ENCODE measurements around the gene ISY1. TPM values are rescaled to one million over a fixed set of nuclear protein-coding genes. Genes with fewer than 3 reads are reported as not detected.
A peak's percentile ranks its signal among the peaks of the same experiment; 100 is the strongest.
"Not testable (repeated sequence)": the region's sequence is repeated elsewhere in the genome, so short reads cannot be mapped to it uniquely, and the experiment has no call there.

The ISY1 gene
- total RNA-seq (2014; rRNA removed; shearing (Covaris generic)): 34.9 and 36.3 TPM in 2 replicates
- 19.2 and 22.6 TPM in 2 replicates for polyA plus RNA-seq (2015; cell fraction: cytosol; rRNA removed)
- polyA plus RNA-seq (2015; cell fraction: nucleus; rRNA removed): 4.7 and 11.1 TPM in 2 replicates

DNA sequence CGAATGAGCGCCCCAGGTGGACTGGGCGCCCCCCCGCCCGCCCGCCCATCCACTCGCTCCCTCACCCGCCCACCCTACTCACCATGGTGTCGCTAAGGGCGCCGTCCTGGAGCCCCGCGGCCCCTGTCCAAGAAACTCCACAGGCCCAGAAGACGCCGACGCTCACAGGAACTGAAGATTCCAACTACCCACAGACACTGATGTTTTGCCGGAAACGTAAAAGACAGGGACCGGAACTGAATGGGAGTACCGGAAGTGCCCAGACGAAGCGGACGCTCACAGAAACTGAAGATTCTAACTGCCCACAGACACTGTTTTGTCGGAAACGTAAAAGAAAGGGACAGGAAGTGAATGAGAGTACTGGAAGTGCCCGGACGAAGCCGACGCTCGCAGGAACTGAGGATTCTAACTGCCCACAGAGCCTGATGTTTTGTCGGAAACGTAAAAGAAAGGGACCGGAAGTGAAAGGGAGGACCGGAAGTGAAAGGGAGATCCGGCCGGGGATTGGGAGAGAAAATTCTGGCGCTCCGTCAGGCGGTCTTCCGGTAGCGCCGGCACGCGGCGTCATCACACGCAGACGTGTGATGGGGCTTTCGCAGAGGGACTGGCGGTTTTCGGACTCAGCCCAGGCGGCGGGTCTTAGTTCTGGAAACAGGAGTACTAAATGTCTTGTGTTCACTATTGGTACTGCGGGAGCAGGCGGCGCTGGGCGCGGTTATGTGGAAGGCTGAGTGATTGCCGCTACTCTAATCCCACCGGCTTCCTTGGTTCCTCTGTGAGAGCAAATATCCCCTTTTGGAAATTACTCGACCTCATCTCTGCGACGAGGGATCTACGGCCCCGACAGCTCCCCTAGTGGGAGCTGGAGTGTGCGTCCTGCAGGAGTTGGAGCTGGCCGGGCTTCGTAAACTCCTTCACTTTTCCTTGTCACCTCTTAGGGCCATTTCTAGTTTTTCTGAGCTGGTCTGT lies at the start of gene ISY1:
Gene ISY1, minus strand, starts transcription at position 173 of the 969 bp plus-strand sequence. Its CDS starts 88 bp downstream, at position 85.
- DNase-seq (ENCODE audit: low read depth, low spot score): peak; percentile 97
- in situ Hi-C loops (cut with HindIII; ENCODE audit: low pct_unique_long_range_greater_than_20kb, low sequenced_read_pairs): no loop called here

DNA sequence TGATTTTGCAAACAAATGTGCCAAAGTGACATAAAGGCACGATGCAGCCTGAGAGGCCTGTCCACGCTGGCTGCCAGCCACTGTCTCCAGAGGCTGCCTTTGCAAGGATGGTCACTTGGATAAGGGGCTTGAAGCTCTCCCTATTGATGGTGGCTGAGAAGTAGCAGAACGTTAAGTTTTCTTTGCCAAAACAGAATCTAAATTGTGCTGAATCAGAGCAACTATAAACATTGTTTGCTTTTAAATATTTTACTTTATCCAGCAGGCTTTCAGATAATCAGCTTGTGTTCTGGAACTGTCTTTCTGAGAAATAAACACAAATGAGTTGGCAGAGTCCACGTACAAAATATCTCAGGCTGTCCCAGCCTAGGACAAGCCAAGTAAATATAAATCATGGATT lies 46.6 kb upstream of the ISY1 start:
- no peak for DNase-seq (ENCODE audit: low read depth, low spot score)
- in situ Hi-C loops (cut with HindIII; ENCODE audit: low pct_unique_long_range_greater_than_20kb, low sequenced_read_pairs): no loop called here

GRCh38 chr3:129205109-129205832 lies 44.4 kb upstream of the ISY1 start:
- in situ Hi-C loops (cut with HindIII; ENCODE audit: low pct_unique_long_range_greater_than_20kb, low sequenced_read_pairs): no loop called here
- DNase-seq (ENCODE audit: low read depth, low spot score): no peak

DNA sequence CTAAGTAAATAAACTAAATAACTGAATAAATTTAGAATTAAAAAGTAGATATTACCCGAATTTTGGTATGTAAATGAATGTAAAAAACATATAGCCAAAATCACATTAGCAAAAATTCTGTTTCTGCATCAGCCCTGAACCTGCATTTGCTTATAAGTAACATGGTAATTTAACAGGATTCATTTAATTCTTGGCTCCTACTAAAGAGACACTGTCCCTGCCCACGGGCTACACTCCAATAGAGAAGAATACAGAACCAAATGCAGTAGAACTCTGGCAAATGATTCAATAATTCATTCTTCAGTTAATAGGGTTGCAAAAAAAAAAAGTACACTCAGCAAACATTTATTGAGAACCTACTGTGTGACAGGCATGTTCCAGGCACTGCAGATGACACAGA lies 43.6 kb upstream of the ISY1 start:
- no peak for DNase-seq (ENCODE audit: low read depth, low spot score)
- in situ Hi-C loops (cut with HindIII; ENCODE audit: low pct_unique_long_range_greater_than_20kb, low sequenced_read_pairs): no loop called here

DNA sequence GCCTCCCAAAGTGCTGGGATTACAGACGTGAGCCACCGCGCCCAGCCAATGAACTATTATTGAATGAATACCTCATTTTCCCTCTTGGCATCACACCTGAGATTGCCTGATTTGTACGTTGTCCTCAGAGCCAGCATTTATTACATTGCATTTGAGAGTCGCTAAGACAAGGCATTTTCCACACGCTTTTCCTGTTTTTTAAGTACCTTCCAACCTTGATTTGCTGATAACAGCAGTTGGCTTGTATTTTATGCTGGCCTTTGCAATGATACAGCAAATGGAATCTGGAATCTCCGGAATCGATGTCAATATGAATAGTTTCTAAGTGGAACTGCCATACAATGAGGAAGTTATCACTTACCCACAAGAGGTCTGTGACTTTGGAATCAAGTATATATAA lies 38.5 kb upstream of the ISY1 start:
- in situ Hi-C loops (cut with HindIII; ENCODE audit: low pct_unique_long_range_greater_than_20kb, low sequenced_read_pairs): no loop called here
- no peak for DNase-seq (ENCODE audit: low read depth, low spot score)

GRCh38 chr3:129197321-129197720 lies 36.5 kb upstream of the ISY1 start:
- no peak for DNase-seq (ENCODE audit: low read depth, low spot score)
- in situ Hi-C loops (cut with HindIII; ENCODE audit: low pct_unique_long_range_greater_than_20kb, low sequenced_read_pairs): no loop called here

DNA sequence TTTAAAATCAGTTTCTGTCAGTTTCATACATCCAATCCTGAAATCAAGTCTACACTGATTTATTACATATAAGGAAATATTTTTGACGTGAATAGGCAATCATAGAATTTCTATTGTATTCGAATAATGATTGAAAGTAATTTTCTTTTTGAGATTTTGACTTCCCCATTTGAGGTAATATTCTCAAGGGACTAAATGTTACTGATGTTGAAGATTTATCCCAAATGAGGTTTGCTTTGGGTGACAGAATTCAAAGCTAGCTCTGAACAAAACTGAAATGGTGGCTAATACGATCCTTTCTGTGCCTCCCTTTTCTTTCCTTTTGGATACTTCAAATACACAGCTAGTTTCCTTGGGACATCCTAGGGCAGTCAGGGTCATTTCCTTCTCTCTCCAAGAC lies 35.7 kb upstream of the ISY1 start:
- in situ Hi-C loops (cut with HindIII; ENCODE audit: low pct_unique_long_range_greater_than_20kb, low sequenced_read_pairs): no loop called here
- no peak for DNase-seq (ENCODE audit: low read depth, low spot score)

DNA sequence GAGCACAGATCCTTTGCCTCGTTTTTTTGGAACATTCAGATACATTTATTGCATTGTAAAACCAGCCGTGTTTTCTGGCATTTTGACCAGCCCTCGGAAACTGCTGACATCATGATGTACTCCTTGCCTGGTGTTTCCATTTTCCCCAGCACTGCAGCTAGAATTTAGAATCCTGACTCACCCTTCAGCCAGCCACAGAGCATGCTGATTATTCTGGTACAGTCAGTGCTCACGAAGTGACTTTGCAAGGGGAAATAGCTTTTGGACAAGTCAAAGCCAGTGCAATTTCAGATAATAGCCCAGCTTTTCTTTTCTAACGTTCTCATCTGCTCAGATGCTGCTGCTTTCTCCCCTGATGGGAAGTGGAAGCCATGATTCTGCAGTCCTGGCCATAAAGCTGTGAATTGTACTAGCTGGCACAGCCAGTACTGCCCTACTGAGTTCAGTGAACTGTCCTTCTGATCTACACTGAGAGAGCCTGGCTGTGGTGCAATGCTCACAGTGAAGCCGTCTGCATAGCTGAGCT lies 34.9 kb upstream of the ISY1 start:
- in situ Hi-C loops (cut with HindIII; ENCODE audit: low pct_unique_long_range_greater_than_20kb, low sequenced_read_pairs): no loop called here
- peak; percentile 12 for DNase-seq (ENCODE audit: low read depth, low spot score)

DNA sequence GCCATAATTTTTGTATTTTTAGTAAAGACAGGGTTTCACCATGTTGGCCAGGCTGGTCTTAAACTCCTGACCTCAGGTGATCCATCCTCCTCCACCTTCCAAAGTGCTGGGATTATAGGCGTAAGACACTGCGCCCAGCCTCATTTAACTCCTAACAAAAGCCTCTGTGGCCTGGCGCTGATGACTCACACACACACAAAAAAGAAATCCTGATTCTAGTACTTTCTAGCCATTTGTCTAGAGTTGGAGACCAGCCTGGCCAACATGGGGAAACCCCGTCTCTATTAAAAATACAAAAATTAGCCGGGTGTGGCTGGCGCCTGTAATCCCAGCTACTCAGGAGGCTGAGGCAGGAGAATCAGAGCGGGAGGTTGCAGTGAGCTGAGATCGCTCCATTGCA lies 28.9 kb upstream of the ISY1 start:
- DNase-seq (ENCODE audit: low read depth, low spot score); in situ Hi-C loops (cut with HindIII; ENCODE audit: low pct_unique_long_range_greater_than_20kb, low sequenced_read_pairs): not testable (repeated sequence)

DNA sequence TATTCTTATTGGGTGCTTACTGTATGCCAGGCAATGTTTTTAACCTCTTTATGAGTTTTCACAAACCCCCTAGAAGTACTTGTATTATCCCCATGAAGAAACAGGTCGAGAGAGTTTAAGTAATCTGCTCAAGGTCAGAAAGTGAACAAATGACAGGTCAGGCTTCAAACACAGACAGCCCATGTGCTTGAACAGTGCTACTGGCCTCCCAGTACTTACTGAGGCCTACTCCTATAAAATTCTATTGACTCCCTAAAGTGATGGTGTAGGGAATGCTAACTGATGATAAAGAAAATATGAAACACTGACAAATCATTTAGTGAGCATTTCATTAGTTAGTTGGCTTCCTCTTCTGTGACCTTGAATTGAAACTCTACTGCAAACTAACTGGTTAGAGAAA lies 27.0 kb upstream of the ISY1 start:
- in situ Hi-C loops (cut with HindIII; ENCODE audit: low pct_unique_long_range_greater_than_20kb, low sequenced_read_pairs): no loop called here
- no peak for DNase-seq (ENCODE audit: low read depth, low spot score)

- in situ Hi-C loops (cut with HindIII; ENCODE audit: low pct_unique_long_range_greater_than_20kb, low sequenced_read_pairs): no loop called here
- DNase-seq (ENCODE audit: low read depth, low spot score): no peak
Observed at GRCh38 chr3:129185783-129186182, 24.9 kb upstream of the ISY1 start.

GRCh38 chr3:129184784-129185542 lies 24.1 kb upstream of the ISY1 start:
- in situ Hi-C loops (cut with HindIII; ENCODE audit: low pct_unique_long_range_greater_than_20kb, low sequenced_read_pairs); DNase-seq (ENCODE audit: low read depth, low spot score): not testable (repeated sequence)

DNA sequence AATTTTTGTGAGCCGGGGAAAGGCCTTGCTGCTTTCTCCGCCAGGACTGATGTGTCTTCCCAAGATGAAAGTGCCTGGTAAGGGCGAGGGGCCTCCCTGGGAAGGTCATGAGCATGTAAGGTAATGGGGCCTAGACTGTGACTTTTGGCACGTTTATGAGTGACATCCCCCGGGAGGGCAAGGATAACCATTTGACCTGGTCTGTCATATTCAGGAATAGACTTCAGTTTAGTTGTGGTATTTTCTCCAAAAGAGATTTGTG lies 23.5 kb upstream of the ISY1 start:
- in situ Hi-C loops (cut with HindIII; ENCODE audit: low pct_unique_long_range_greater_than_20kb, low sequenced_read_pairs): no loop called here
- DNase-seq (ENCODE audit: low read depth, low spot score): peak; percentile 45

DNA sequence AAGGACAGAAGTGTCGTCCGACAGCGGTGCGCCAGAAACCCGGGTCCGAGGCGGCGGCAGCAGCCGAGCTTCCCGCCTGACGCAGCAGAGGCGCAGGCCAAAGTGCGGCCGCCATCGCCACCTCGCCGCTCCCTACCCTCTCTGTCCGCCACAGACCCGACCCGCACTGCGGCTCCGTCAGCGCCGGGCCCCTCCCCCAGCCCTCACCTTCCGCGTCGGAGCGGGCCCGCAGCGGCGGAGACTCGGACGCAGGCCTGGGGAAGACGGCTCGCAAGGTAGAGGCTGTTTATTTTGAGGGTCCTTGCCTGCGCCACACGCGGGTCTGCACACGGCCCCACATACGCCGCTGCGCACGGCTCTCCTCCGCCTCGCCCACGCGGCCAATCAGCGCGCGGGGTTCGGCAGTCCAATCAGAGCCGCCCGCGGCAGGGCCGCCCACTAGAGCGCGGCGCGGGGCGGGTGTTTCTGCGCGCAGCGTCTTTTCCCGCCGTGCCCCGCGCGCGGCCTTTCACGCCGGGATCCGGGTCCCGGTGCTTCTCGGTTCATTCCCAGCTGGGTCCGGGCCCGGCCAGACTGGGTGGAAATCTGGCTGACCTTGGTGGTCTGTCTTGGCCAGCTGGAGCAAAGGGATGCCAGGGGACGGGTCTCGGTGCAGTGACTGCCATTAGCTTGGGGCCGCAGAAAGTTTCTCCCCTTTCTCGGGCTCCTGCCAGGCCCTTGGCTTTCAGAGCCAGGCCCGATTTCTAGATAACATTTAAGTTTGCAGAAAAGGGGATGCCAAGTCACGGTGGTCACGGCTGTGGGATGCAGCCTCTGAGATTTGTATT lies 22.9 kb upstream of the ISY1 start, which contains the start of gene CNBP:
Gene CNBP, minus strand, starts transcription at position 328 of the 827 bp plus-strand sequence. CDS start 12,139 bp downstream, outside the sequence.
- DNase-seq (ENCODE audit: low read depth, low spot score): peak; percentile 91
- in situ Hi-C loops (cut with HindIII; ENCODE audit: low pct_unique_long_range_greater_than_20kb, low sequenced_read_pairs): no loop called here

DNA sequence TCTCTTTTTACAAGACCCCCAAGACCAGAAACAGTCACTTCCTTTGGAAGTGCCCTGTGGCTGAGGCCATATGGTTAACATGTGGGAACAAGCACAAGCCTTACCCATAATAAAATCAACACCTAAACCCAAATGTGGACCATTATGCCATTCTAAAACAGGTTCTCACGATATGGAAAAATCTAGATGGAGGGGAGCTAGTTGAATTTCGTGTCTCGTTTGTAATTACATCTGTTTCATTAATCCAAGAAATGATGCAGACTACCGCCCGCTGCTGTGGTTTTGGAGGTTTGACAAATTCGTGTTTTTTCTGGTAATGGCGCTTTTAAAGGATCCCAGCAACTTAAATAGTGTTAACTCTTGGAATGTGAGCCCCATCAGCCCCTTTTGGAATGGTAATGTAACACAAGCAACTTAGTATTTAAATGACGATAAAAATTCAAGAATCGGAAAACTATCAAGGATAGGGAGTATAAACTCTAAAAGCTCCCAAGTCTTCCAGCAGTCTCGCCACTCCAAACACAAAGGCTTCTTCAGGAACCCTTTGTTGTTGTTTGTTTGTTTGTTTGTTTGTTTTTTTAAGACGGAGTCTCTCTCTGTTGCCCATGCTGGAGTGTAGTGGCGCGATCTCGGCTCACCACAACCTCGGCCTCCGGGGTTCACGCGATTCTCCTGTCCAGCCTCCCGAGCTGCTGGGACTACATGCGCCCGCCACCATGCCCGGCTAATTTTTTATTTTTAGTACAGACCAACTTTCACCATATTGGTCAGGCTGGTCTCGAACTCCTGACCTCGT lies 21.7 kb upstream of the ISY1 start:
- in situ Hi-C loops (cut with HindIII; ENCODE audit: low pct_unique_long_range_greater_than_20kb, low sequenced_read_pairs): no loop called here
- peak; percentile 30 for DNase-seq (ENCODE audit: low read depth, low spot score)

GRCh38 chr3:129181819-129182218 lies 21.0 kb upstream of the ISY1 start:
- DNase-seq (ENCODE audit: low read depth, low spot score): no peak
- in situ Hi-C loops (cut with HindIII; ENCODE audit: low pct_unique_long_range_greater_than_20kb, low sequenced_read_pairs): no loop called here
